HepG2 (cell line): ENCODE measurements around the gene PAQR6. TPM values are rescaled to one million over a fixed set of nuclear protein-coding genes. Genes with fewer than 3 reads are reported as not detected.
A peak's percentile ranks its signal among the peaks of the same experiment; 100 is the strongest.

Experiments used
- ARNT ChIP-seq: fragments of 450-650 bp; IDR thresholded peaks from 2 replicates; pipeline ENCODE4 v1.6.1; 2017
- ATF1 ChIP-seq: IDR thresholded peaks from 2 replicates; pipeline ENCODE4 v1.6.1; 2016; ENCODE audit warnings: mild to moderate bottlenecking, control low read depth
- ETV5 ChIP-seq: IDR thresholded peaks from 2 replicates; pipeline ENCODE4 v1.6.1; 2018; ENCODE audit warnings: missing biosample characterization, missing genetic modification reagents, inconsistent platforms, borderline replicate concordance
- ETV6 ChIP-seq: sonication (generic); formaldehyde crosslinking; conservative IDR thresholded peaks from 2 replicates; pipeline ENCODE4 v1.4.0; 2020; ENCODE audit warnings: missing genetic modification reagents
- KLF12 ChIP-seq: sonication (generic); formaldehyde crosslinking; IDR thresholded peaks from 2 replicates; pipeline ENCODE4 v1.4.0; 2020; ENCODE audit warnings: missing genetic modification reagents, borderline replicate concordance
- MLLT10 ChIP-seq: sonication (generic); formaldehyde crosslinking; IDR thresholded peaks from 2 replicates; pipeline ENCODE4 v1.4.0; 2020; ENCODE audit warnings: missing genetic modification reagents
- NFYB ChIP-seq: sonication (generic); formaldehyde crosslinking; IDR thresholded peaks from 2 replicates; pipeline ENCODE4 v1.4.0; 2020; ENCODE audit warnings: missing genetic modification reagents
- SMC3 ChIP-seq: IDR thresholded peaks from 2 replicates; pipeline ENCODE4 v1.6.1; 2011; ENCODE audit warnings: low read length, improper control_type of control experiment
- ZBTB38 ChIP-seq: sonication (generic); formaldehyde crosslinking; IDR thresholded peaks from 2 replicates; pipeline ENCODE4 v1.5.1; 2020; ENCODE audit warnings: mild to moderate bottlenecking, missing genetic modification reagents
- ZFP62 ChIP-seq: sonication (generic); formaldehyde crosslinking; IDR thresholded peaks from 2 replicates; pipeline ENCODE4 v1.4.0; 2020; ENCODE audit warnings: missing genetic modification reagents
- polyA plus RNA-seq, 8 experiments: library from polyadenylated mRNA; depleted of rRNA in 3 of 8; stranded (reverse) in 7 of 8; unstranded in 1 of 8; fragments of >200 nt; fragmentation: Illumina TruSeq in 4 of 8; extraction: Trizol in 4 of 8; gene quantifications; 2 replicates each; pipeline versions ENCODE4 v1.2.1 to v1.2.3, GENCODE V29; 2011 to 2016; ENCODE audit warnings: low read depth in 4 of 8, missing spikeins in 1 of 8, mixed read lengths in 1 of 8; ENCODE audit not compliant: insufficient read depth in 1 of 8
- total RNA-seq, 5 experiments: library from RNA; depleted of rRNA; stranded (reverse); fragments of >200 nt; fragmentation: Illumina TruSeq; extraction: Trizol; gene quantifications; 2 replicates each; pipeline ENCODE4 v1.2.3, GENCODE V29; 2016; ENCODE audit warnings: low read depth in 1 of 5
- TF ChIP-seq, protein P1 (sequence below): sonication (generic); formaldehyde crosslinking; IDR thresholded peaks from 2 replicates; pipeline ENCODE4 v1.5.0; 2020; ENCODE audit warnings: mild to moderate bottlenecking, missing genetic modification reagents
- TF ChIP-seq, protein P2 (sequence below): sonication (generic); formaldehyde crosslinking; IDR thresholded peaks from 2 replicates; pipeline ENCODE4 v1.4.0; 2020; ENCODE audit warnings: mild to moderate bottlenecking, missing genetic modification reagents
- TF ChIP-seq, protein P3 (sequence below): sonication (generic); formaldehyde crosslinking; IDR thresholded peaks from 2 replicates; pipeline ENCODE4 v1.4.0; 2020; ENCODE audit warnings: missing genetic modification reagents
- TF ChIP-seq, protein P4 (sequence below): sonication (generic); formaldehyde crosslinking; IDR thresholded peaks from 2 replicates; pipeline ENCODE4 v1.5.1; 2020; ENCODE audit warnings: mild to moderate bottlenecking, missing genetic modification reagents, moderate library complexity

PAQR6 gene
- total and polyA plus RNA-seq, 2 of the 13 experiments (the other 11 are each of a cell fraction or from before 2014, with no cell fraction given) = 0.82 to 1.4 TPM

DNA sequence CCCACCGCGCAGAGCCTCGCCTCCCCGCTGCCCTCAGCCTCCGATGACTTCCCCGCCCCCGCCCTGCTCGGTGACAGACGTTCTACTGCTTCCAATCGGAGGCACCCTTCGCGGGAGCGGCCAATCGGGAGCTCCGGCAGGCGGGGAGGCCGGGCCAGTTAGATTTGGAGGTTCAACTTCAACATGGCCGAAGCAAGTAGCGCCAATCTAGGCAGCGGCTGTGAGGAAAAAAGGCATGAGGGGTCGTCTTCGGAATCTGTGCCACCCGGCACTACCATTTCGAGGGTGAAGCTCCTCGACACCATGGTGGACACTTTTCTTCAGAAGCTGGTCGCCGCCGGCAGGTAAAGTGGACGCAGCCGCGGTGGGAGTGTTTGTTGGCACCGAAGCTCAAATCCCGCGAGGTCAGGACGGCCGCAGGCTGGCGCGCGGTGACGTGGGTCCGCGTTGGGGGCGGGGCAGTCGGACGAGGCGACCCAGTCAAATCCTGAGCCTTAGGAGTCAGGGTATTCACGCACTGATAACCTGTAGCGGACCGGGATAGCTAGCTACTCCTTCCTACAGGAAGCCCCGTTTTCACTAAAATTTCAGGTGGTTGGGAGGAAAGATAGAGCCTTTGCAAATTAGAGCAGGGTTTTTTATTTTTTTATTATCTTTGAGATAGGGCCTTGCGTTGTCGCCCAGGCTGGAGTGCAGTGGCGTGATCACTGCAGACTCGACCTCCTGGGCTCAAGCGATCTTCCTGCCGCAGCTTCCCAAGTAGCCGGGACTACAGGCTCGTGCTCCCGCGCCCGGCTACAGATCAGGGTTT is 34.8 kb downstream of the PAQR6 start, which contains the start of gene PMF1 (continued):
- TF ChIP-seq, protein P1, sequence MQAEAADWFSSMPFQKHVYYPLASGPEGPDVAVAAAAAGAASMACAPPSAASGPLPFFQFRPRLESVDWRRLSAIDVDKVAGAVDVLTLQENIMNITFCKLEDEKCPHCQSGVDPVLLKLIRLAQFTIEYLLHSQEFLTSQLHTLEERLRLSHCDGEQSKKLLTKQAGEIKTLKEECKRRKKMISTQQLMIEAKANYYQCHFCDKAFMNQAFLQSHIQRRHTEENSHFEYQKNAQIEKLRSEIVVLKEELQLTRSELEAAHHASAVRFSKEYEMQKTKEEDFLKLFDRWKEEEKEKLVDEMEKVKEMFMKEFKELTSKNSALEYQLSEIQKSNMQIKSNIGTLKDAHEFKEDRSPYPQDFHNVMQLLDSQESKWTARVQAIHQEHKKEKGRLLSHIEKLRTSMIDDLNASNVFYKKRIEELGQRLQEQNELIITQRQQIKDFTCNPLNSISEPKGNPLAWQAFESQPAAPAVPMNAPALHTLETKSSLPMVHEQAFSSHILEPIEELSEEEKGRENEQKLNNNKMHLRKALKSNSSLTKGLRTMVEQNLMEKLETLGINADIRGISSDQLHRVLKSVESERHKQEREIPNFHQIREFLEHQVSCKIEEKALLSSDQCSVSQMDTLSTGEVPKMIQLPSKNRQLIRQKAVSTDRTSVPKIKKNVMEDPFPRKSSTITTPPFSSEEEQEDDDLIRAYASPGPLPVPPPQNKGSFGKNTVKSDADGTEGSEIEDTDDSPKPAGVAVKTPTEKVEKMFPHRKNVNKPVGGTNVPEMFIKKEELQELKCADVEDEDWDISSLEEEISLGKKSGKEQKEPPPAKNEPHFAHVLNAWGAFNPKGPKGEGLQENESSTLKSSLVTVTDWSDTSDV (CRISPR knock-in tag) = no peak
- no peak for TF ChIP-seq ARNT
- TF ChIP-seq SMC3 = no peak
- TF ChIP-seq, protein P2, sequence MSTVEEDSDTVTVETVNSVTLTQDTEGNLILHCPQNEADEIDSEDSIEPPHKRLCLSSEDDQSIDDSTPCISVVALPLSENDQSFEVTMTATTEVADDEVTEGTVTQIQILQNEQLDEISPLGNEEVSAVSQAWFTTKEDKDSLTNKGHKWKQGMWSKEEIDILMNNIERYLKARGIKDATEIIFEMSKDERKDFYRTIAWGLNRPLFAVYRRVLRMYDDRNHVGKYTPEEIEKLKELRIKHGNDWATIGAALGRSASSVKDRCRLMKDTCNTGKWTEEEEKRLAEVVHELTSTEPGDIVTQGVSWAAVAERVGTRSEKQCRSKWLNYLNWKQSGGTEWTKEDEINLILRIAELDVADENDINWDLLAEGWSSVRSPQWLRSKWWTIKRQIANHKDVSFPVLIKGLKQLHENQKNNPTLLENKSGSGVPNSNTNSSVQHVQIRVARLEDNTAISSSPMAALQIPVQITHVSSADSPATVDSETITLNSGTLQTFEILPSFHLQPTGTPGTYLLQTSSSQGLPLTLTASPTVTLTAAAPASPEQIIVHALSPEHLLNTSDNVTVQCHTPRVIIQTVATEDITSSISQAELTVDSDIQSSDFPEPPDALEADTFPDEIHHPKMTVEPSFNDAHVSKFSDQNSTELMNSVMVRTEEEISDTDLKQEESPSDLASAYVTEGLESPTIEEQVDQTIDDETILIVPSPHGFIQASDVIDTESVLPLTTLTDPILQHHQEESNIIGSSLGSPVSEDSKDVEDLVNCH (CRISPR knock-in tag) = no peak
- no peak for TF ChIP-seq ETV5
- TF ChIP-seq KLF12 (CRISPR knock-in tag) = peak; percentile 89; the same call in 1 of the 2 replicates
- TF ChIP-seq ZFP62 (CRISPR knock-in tag) = no peak
- peak; percentile 97 for TF ChIP-seq NFYB (CRISPR knock-in tag)
- TF ChIP-seq, protein P3, sequence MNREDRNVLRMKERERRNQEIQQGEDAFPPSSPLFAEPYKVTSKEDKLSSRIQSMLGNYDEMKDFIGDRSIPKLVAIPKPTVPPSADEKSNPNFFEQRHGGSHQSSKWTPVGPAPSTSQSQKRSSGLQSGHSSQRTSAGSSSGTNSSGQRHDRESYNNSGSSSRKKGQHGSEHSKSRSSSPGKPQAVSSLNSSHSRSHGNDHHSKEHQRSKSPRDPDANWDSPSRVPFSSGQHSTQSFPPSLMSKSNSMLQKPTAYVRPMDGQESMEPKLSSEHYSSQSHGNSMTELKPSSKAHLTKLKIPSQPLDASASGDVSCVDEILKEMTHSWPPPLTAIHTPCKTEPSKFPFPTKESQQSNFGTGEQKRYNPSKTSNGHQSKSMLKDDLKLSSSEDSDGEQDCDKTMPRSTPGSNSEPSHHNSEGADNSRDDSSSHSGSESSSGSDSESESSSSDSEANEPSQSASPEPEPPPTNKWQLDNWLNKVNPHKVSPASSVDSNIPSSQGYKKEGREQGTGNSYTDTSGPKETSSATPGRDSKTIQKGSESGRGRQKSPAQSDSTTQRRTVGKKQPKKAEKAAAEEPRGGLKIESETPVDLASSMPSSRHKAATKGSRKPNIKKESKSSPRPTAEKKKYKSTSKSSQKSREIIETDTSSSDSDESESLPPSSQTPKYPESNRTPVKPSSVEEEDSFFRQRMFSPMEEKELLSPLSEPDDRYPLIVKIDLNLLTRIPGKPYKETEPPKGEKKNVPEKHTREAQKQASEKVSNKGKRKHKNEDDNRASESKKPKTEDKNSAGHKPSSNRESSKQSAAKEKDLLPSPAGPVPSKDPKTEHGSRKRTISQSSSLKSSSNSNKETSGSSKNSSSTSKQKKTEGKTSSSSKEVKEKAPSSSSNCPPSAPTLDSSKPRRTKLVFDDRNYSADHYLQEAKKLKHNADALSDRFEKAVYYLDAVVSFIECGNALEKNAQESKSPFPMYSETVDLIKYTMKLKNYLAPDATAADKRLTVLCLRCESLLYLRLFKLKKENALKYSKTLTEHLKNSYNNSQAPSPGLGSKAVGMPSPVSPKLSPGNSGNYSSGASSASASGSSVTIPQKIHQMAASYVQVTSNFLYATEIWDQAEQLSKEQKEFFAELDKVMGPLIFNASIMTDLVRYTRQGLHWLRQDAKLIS (CRISPR knock-in tag) = no peak
- TF ChIP-seq ETV6 (CRISPR knock-in tag) = no peak
- TF ChIP-seq, protein P4, sequence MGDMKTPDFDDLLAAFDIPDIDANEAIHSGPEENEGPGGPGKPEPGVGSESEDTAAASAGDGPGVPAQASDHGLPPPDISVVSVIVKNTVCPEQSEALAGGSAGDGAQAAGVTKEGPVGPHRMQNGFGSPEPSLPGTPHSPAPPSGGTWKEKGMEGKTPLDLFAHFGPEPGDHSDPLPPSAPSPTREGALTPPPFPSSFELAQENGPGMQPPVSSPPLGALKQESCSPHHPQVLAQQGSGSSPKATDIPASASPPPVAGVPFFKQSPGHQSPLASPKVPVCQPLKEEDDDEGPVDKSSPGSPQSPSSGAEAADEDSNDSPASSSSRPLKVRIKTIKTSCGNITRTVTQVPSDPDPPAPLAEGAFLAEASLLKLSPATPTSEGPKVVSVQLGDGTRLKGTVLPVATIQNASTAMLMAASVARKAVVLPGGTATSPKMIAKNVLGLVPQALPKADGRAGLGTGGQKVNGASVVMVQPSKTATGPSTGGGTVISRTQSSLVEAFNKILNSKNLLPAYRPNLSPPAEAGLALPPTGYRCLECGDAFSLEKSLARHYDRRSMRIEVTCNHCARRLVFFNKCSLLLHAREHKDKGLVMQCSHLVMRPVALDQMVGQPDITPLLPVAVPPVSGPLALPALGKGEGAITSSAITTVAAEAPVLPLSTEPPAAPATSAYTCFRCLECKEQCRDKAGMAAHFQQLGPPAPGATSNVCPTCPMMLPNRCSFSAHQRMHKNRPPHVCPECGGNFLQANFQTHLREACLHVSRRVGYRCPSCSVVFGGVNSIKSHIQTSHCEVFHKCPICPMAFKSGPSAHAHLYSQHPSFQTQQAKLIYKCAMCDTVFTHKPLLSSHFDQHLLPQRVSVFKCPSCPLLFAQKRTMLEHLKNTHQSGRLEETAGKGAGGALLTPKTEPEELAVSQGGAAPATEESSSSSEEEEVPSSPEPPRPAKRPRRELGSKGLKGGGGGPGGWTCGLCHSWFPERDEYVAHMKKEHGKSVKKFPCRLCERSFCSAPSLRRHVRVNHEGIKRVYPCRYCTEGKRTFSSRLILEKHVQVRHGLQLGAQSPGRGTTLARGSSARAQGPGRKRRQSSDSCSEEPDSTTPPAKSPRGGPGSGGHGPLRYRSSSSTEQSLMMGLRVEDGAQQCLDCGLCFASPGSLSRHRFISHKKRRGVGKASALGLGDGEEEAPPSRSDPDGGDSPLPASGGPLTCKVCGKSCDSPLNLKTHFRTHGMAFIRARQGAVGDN (CRISPR knock-in tag) = peak; percentile 95
- TF ChIP-seq MLLT10 (CRISPR knock-in tag) = no peak
- TF ChIP-seq ATF1 (CRISPR knock-in tag) = peak; percentile 88
- TF ChIP-seq ZBTB38 = peak; percentile 60; the same call in 1 of the 2 replicates
